Mesenchymal stem cell (in vitro differentiated cells and primary cell): Measurements from ENCODE around the gene ZNF485.
A peak's percentile ranks its signal among the peaks of the same experiment; 100 is the strongest.

Experiments
- DNase-seq: peaks from one replicate; pipeline ENCODE4 v3.0.0-alpha.2; 2013
- H2AFZ ChIP-seq: one replicate; pipeline ENCODE4 v1.6.1; 2013; ENCODE audit warnings: low read depth, mild to moderate bottlenecking, control low read depth, inconsistent platforms, low read length, moderate library complexity
- H2AK5ac ChIP-seq: 2 replicates; pipeline ENCODE4 v1.6.1; 2013; ENCODE audit warnings: low read length, moderate library complexity, mild to moderate bottlenecking, inconsistent platforms; ENCODE audit not compliant: severe bottlenecking
- H2BK120ac ChIP-seq: one replicate; pipeline ENCODE4 v1.6.1; 2013; ENCODE audit warnings: low read depth, mild to moderate bottlenecking, inconsistent platforms, low read length, moderate library complexity
- H2BK12ac ChIP-seq, 2 experiments: one replicate each; pipeline ENCODE4 v1.6.1; 2013; ENCODE audit warnings: inconsistent platforms in 2 of 2, low read length in 2 of 2, mild to moderate bottlenecking in 2 of 2, moderate library complexity in 2 of 2, control low read depth in 1 of 2
- H2BK15ac ChIP-seq: one replicate; pipeline ENCODE4 v1.6.1; 2013; ENCODE audit warnings: mild to moderate bottlenecking, low read depth, inconsistent platforms; ENCODE audit not compliant: poor library complexity, severe bottlenecking
- H2BK5ac ChIP-seq: 2 replicates; pipeline ENCODE4 v1.6.1; 2013; ENCODE audit warnings: low read depth, mild to moderate bottlenecking, low read length, control low read depth, inconsistent platforms; ENCODE audit not compliant: poor library complexity, severe bottlenecking
- H3K14ac ChIP-seq, 2 experiments: one replicate each; pipeline ENCODE4 v1.6.1; 2013; ENCODE audit warnings: inconsistent platforms in 2 of 2, low read length in 2 of 2, control low read depth in 1 of 2, mild to moderate bottlenecking in 1 of 2, moderate library complexity in 1 of 2
- H3K18ac ChIP-seq, 2 experiments: one replicate each; pipeline ENCODE4 v1.6.1; 2013; ENCODE audit warnings: inconsistent platforms in 2 of 2, low read length in 2 of 2, control low read depth in 1 of 2, low read depth in 1 of 2, mild to moderate bottlenecking in 1 of 2
- H3K23ac ChIP-seq, 2 experiments: one replicate each; pipeline ENCODE4 v1.6.1; 2013; ENCODE audit warnings: inconsistent platforms in 2 of 2, low read length in 2 of 2, mild to moderate bottlenecking in 2 of 2, moderate library complexity in 2 of 2, control low read depth in 1 of 2
- H3K27ac ChIP-seq: 2 replicates; pipeline ENCODE4 v1.5.1; 2013; ENCODE audit warnings: mild to moderate bottlenecking, moderate library complexity, low read length, control low read depth, inconsistent platforms; ENCODE audit not compliant: poor library complexity, severe bottlenecking
- H3K27me3 ChIP-seq, 2 experiments: 2 replicates each; pipeline versions ENCODE4 v1.6.1 to v1.7.0; 2013; ENCODE audit warnings: low read length in 2 of 2, mild to moderate bottlenecking in 2 of 2, moderate library complexity in 2 of 2, control low read depth in 1 of 2, inconsistent platforms in 1 of 2; ENCODE audit not compliant: control insufficient read depth in 1 of 2, insufficient read depth in 1 of 2
- H3K36me3 ChIP-seq, 2 experiments: 2 replicates each; pipeline versions ENCODE4 v1.6.1 to v1.7.0; 2013; ENCODE audit warnings: low read length in 2 of 2, control low read depth in 1 of 2, inconsistent platforms in 1 of 2, low read depth in 1 of 2, mild to moderate bottlenecking in 1 of 2; ENCODE audit not compliant: insufficient read depth in 2 of 2, control insufficient read depth in 1 of 2
- H3K4ac ChIP-seq, 2 experiments: one replicate each; pipeline ENCODE4 v1.6.1; 2013; ENCODE audit warnings: inconsistent platforms in 2 of 2, low read length in 2 of 2, mild to moderate bottlenecking in 2 of 2, moderate library complexity in 2 of 2, control low read depth in 1 of 2, low read depth in 1 of 2
- H3K4me1 ChIP-seq: 2 replicates; pipeline ENCODE4 v1.6.1; 2013; ENCODE audit warnings: low read depth, low read length, control low read depth; ENCODE audit not compliant: control insufficient read depth, insufficient read depth
- H3K4me2 ChIP-seq: 2 replicates; pipeline ENCODE4 v1.6.1; 2013; ENCODE audit warnings: low read length, mild to moderate bottlenecking, inconsistent platforms; ENCODE audit not compliant: poor library complexity, severe bottlenecking
- H3K4me3 ChIP-seq, 2 experiments: 2 replicates each; pipeline versions ENCODE4 v1.5.1 to v1.7.0; 2013; ENCODE audit warnings: low read length in 2 of 2, mild to moderate bottlenecking in 2 of 2, control low read depth in 1 of 2, low read depth in 1 of 2; ENCODE audit not compliant: insufficient read depth in 1 of 2
- H3K79me1 ChIP-seq: replicated peaks from 2 replicates; pipeline ENCODE4 v1.6.1; 2013; ENCODE audit warnings: mild to moderate bottlenecking, control low read depth, low read length, inconsistent platforms; ENCODE audit not compliant: poor library complexity, severe bottlenecking
- H3K9ac ChIP-seq: 2 replicates; pipeline ENCODE4 v1.7.0; 2013; ENCODE audit warnings: mild to moderate bottlenecking, low read length, moderate library complexity
- H3K9me3 ChIP-seq: 2 replicates; pipeline ENCODE4 v1.7.0; 2013; ENCODE audit warnings: mild to moderate bottlenecking, low read length; ENCODE audit not compliant: control insufficient read depth
- H4K8ac ChIP-seq: one replicate; pipeline ENCODE4 v1.6.1; 2013; ENCODE audit warnings: inconsistent platforms, mild to moderate bottlenecking, low read length, moderate library complexity
- H4K91ac ChIP-seq: one replicate; pipeline ENCODE4 v1.6.1; 2013; ENCODE audit warnings: mild to moderate bottlenecking, low read length, inconsistent platforms
- WGBS: methylation state at CpG from one replicate; pipeline ENCODE4 v1.1.7; 2013; ENCODE audit warnings: mixed read lengths; 5-methylcytosine and 5-hydroxymethylcytosine counted together

Gene ZNF485

DNA sequence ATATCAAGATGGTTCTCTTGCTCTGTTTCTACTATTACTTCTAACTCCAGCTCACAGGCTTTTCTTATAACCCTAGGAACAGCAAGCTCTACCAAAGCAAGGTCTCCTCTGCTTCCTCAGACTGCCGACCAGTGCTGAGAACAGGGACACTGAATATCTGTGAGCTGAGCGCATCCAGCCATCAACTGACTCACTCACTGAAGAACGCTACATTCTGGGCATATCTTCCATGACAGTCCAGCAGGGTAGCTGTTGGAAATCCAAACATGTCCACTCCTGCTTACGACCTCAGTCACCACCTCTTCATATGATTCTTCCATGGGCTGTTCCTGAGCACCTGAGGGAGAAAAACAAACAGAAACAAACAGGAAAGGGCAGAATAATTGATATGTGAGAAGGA is 39.6 kb downstream of the ZNF485 start:
- Histone ChIP-seq H2BK5ac (no peak overlapping the region), H3K4me2 (no peak overlapping the region), H3K14ac (no peak overlapping the region), H3K4me3 (peak overlapping the region in 1 of 2 experiments; percentile 66), H3K4me1 (peaks cover 3% of the 10 kb centered on the region), H3K36me3 (peaks cover 14 to 53% of the 10 kb centered on the region in 2 experiments), H3K27ac (no peak overlapping the region), H3K4ac (no peak overlapping the region), H3K9ac (no peak overlapping the region), H3K9me3 (peaks cover 64% of the 10 kb centered on the region), H3K27me3 (no peaks in the 10 kb centered on the region), H2BK12ac (no peak overlapping the region), H3K18ac (no peak overlapping the region), H4K91ac (no peak overlapping the region), H2AFZ (no peak overlapping the region), H4K8ac (no peak overlapping the region), H2BK120ac (no peak overlapping the region), H2BK15ac (no peak overlapping the region), H2AK5ac (no peak overlapping the region), H3K79me1 (peaks cover 24% of the 10 kb centered on the region), H3K23ac (no peak overlapping the region)
- 98% methylated on average over 4 of the region's 4 CpGs for WGBS
- no peak for DNase-seq

DNA sequence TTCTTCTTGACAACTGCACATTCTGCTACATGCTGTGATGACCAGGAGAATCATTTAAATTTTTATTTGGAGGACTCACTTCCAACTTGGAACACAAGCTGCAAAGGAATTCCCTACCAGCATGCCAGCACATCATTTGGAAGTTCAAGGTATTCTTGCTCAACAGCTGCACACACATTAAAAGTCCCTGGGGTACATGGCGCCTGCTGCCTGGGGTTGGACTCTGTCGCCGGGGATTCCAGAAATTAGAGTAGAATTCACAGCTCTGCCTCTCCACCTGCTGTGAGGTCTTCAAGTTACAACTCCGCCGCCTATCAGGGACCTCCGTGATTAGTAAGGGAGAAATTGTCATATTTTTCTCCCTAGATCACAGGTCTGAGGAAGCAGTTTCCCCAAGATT is 41.3 kb downstream of the ZNF485 start:
- 94% methylated on average over 5 of the region's 6 CpGs for WGBS

GRCh38 chr10:43648095-43648397 is 41.8 kb downstream of the ZNF485 start:
- Histone ChIP-seq H2BK12ac (no peak overlapping the region), H2AK5ac (no peak overlapping the region), H3K9me3 (peaks cover 44% of the 10 kb centered on the region), H3K79me1 (peaks cover 24% of the 10 kb centered on the region), H3K4ac (peak overlapping the region; percentile 89), H3K36me3 (peaks cover 14 to 37% of the 10 kb centered on the region in 2 experiments), H4K91ac (peak overlapping the region; percentile 86), H2BK5ac (no peak overlapping the region), H3K18ac (peak overlapping the region; percentile 96 to 98), H3K4me2 (peak overlapping the region; percentile 90), H2AFZ (peak overlapping the region; percentile 98), H3K23ac (no peak overlapping the region), H2BK15ac (no peak overlapping the region), H3K27me3 (no peaks in the 10 kb centered on the region), H3K4me1 (peaks cover 3% of the 10 kb centered on the region), H2BK120ac (peak overlapping the region; percentile 93), H3K4me3 (peak overlapping the region; percentile 82 to 90), H3K27ac (no peak overlapping the region), H4K8ac (peak overlapping the region; percentile 94), H3K9ac (peak overlapping the region; percentile 90), H3K14ac (no peak overlapping the region)
- 63% methylated on average over 9 of the region's 9 CpGs for WGBS
- peak; percentile 9 for DNase-seq

More for the DNA sequence above, 41.3 kb downstream of the ZNF485 start:
- Histone ChIP-seq H2AFZ (no peak overlapping the region), H3K27me3 (no peaks in the 10 kb centered on the region), H2AK5ac (no peak overlapping the region), H3K79me1 (peaks cover 24% of the 10 kb centered on the region), H3K18ac (no peak overlapping the region), H3K9me3 (peaks cover 49% of the 10 kb centered on the region), H3K27ac (no peak overlapping the region), H3K4me1 (peaks cover 3% of the 10 kb centered on the region), H4K8ac (no peak overlapping the region), H2BK15ac (no peak overlapping the region), H3K9ac (peak overlapping the region; percentile 90), H3K23ac (no peak overlapping the region), H2BK120ac (no peak overlapping the region), H3K36me3 (peaks cover 14 to 42% of the 10 kb centered on the region in 2 experiments), H3K4me3 (peak overlapping the region in 1 of 2 experiments; percentile 90), H3K4ac (no peak overlapping the region), H3K4me2 (peak overlapping the region; percentile 90), H3K14ac (no peak overlapping the region), H2BK5ac (no peak overlapping the region), H2BK12ac (no peak overlapping the region), H4K91ac (no peak overlapping the region)
- no peak for DNase-seq

DNA sequence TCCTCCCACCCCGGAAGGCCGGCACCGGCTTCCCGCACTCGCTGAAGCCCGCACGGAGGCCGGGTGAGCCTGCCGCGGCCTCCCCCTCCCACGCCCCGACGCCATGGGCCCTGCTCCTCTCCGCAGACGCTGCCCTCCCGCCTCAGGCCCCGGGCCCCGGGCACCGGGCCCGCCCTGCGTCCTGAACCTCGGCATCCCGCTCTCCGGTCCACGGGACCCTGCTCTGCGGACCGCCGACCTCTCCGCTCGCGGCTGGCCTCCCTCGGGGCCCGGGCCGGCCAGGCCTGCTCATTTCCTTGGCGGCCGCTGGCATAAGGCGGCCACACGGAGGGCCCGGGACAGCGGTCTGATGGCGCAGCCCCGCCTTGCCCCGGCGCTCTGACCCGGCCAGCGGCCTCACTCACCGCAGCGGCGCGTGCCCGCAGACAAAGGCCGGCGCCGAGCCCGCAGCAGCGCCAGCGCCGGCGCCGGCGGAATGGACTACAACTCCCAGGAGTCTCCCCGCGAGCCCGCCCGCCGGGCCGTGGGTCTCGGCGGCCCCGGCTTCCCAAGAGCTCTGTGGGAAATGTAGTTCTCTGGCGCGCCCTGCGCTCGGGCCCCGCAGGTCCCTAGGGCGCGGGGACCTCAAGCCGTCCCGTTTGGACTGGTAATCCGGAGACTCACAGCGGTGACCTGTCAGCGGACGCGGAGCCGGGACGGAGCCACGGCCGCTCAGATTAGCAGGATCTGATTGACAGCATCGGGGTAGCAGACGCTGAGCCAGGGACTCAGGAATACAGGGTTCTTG is 42.4 kb downstream of the ZNF485 start, which contains the start of gene ZNF32:
Gene ZNF32, minus strand, starts transcription at position 484 of the 787 bp plus-strand sequence. CDS start 2,748 bp downstream, outside the sequence.
- Histone ChIP-seq H3K9ac (peak within 1 kb of the TSS; percentile 90), H2BK12ac (peak within 1 kb of the TSS in 1 of 2 experiments; percentile 83), H3K79me1 (peaks cover 24% of the 10 kb centered on the region), H3K18ac (peak within 1 kb of the TSS; percentile 96 to 98), H4K8ac (peak within 1 kb of the TSS; percentile 94), H4K91ac (peak within 1 kb of the TSS; percentile 86), H3K36me3 (peaks cover 14 to 31% of the 10 kb centered on the region in 2 experiments), H3K4me1 (peaks cover 3% of the 10 kb centered on the region), H3K27ac (no peak within 1 kb of the TSS), H2BK120ac (peak within 1 kb of the TSS; percentile 93), H3K4me2 (peak within 1 kb of the TSS; percentile 90), H2AFZ (peak within 1 kb of the TSS; percentile 98), H3K4me3 (peak within 1 kb of the TSS; percentile 82 to 90), H3K14ac (peak within 1 kb of the TSS in 1 of 2 experiments; percentile 87), H2BK15ac (peak within 1 kb of the TSS; percentile 80), H3K27me3 (no peaks in the 10 kb centered on the region), H2BK5ac (no peak within 1 kb of the TSS), H3K9me3 (peaks cover 39% of the 10 kb centered on the region), H3K4ac (peak within 1 kb of the TSS; percentile 89), H2AK5ac (no peak within 1 kb of the TSS), H3K23ac (peak within 1 kb of the TSS in 1 of 2 experiments; percentile 64)
- 3% methylated on average over 81 of the region's 90 CpGs for WGBS
- DNase-seq, result peak; percentile 85
